HG03108 (cell line): ENCODE results near the gene NGLY1.

ENCODE experiments used
- ATAC-seq: cut with Tn5 transposase; IDR thresholded peaks from one replicate; pipeline ENCODE4 v1.9.1; 2021; ENCODE audit warnings: moderate library complexity; ENCODE audit not compliant: unreplicated experiment

Gene NGLY1

GRCh38 chr3:25782938-25783660, at the start of gene NGLY1:
Gene NGLY1, minus strand, starts transcription at chr3:25783443. Its CDS starts 53 bp downstream, at chr3:25783390.
- ATAC-seq, result peak; percentile 74

- no peak for ATAC-seq
These were observed 48.3 kb upstream of the NGLY1 start for GRCh38 chr3:25831578-25831977.

DNA sequence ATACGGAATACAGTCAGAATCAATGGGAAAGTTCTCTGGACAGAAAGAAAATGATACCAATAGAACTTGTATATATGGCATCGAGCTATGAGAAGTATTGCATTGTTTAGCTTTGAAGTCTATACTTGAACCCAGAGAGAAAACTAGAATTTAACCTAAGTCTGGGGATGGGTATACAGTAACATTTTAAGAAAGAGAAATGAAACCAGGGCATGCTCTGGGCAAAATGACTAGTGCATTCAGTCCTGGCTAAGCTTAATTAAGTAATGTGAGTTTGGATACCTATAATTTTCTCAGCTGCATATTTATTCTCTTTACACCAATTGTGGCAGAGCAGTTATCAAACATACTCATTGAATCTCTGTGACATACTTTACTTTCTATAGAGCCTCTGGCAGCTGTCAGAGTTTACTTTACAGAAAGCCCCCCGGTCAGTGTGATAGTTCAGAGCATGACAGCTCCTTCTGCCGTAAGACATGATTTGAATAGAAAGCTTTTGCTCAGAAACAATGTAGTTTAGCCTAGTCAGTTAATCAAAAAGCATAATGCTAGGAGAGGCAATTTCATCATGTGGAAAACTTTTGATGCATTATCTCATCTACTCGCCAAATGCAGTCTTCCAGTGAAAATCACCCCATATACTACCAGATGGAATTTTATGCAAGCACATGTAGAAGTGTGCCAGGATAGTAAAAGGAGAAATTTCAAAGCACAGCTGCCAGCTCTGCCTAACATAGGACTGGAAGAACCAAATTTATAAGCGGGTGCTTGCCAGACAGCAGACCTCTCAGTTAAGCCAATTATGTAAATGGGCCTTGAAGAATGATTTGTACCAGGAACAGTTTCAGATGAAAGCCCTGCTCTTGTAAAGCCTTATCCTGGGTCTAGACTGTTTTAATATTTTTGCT, 47.4 kb upstream of the NGLY1 start:
- no peak for ATAC-seq

- no peak for ATAC-seq
These were observed 43.3 kb upstream of the NGLY1 start for GRCh38 chr3:25826510-25826909.

- ATAC-seq, result no peak
These were observed 40.1 kb upstream of the NGLY1 start for GRCh38 chr3:25823314-25823713.

- ATAC-seq, result no peak
These were observed 38.7 kb upstream of the NGLY1 start for GRCh38 chr3:25821746-25822573.

DNA sequence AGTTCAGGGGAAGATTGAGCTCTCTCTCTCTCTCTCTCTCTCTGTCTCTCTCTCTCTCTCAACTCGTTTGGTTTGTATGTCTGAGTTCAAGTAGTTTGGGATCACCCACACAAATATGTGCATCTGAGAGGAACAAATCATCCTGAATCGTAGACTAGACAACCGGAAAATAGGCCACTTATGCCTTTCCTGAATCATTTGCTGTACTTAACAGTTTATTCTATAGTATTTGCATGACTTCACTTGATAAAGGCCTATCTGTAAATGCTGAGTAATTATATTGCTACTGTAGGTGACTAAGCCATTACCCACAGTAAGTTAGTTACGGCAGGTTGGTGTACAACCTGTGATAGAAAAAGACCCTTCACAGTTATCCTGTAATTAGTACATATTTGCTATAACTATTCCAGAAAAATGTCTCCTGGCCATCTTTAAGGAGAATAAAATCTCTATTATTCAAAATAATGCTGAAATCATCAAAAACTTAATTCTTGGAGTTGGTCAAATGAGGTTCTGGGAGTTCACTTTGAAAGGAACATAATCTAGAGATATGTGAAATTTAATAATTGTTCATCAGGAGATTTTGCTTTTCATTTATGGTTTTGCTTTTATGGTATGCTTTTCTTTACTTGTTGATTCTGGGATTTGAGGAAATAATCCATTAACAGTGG, 37.7 kb upstream of the NGLY1 start:
- ATAC-seq, result no peak

DNA sequence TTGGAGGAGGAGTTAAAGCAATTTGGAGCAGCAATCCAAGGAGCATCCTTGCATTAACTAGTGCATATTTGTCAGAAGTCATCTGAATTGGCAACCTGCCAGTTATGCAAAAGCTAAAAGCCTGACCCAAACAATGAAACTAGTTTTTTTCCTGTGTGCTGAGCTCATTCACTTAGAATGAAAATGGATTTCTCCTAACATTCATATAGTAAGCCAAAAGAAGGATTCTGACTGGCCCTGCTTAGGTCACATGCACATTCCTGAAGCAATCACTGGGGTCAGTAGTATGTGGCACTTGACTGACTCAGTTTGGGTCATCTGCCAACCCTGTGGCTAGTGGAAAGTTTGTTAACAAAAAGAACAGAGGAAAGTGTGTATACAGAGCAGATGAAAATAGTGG, 37.1 kb upstream of the NGLY1 start:
- ATAC-seq, result no peak

- ATAC-seq, result no peak
These were observed 35.1 kb upstream of the NGLY1 start for GRCh38 chr3:25818335-25818734.

DNA sequence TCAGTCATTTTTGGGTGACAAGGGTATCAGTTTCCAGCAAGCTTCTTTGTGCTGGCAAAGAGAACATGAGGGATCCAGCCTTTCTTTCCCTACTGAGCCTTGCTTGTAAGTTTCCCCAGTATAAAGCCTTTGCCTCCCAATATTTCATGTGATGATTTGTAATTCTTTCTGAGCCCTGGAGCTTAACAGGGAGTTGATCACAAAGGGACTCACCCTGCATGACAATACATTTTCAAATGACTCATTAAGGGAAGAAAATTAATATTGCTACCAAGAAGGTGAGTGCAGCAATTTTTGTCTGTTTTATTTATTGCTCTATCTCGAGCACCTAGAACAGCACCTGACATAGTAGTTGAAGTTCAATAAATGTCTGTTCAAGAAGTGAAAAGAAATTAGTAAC, 34.4 kb upstream of the NGLY1 start:
- no peak for ATAC-seq

DNA sequence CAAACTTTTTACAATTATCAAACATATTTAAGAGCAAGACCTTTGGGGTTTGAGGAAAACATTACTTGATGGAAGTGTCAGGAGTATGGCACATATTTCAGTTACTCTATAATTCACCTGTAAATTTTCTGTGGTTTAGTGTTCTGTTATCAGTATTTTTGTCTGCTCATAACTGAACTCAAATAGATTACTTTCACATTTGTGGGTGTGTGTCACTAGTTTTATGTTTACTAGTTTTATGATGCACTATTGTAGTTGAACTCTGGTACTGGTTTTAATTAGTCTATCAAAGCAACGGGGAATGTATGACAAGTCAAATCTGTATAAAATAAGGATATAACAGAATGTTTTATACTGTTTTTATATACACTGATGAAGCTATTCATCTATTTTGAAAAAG, 33.9 kb upstream of the NGLY1 start:
- no peak for ATAC-seq

GRCh38 chr3:25812644-25813043, 29.4 kb upstream of the NGLY1 start:
- no peak for ATAC-seq

DNA sequence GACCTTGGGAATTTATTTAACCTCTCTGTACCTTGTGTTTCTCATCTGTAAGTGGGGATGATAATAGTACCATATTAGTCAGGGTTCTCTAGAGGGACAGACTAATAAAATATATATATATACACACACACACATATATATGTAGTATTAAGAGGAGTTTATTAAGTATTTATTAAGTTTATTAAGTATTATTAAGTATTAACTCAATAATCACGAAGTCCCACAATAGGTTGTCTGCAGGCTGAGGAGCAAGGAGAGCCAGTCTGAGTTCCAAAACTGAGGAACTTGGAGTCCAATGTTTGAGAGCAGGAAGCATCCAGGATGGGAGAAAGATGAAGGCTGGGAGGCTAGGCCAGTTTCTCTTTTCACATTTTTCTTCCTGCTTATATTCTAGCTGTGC, 21.4 kb upstream of the NGLY1 start:
- no peak for ATAC-seq

DNA sequence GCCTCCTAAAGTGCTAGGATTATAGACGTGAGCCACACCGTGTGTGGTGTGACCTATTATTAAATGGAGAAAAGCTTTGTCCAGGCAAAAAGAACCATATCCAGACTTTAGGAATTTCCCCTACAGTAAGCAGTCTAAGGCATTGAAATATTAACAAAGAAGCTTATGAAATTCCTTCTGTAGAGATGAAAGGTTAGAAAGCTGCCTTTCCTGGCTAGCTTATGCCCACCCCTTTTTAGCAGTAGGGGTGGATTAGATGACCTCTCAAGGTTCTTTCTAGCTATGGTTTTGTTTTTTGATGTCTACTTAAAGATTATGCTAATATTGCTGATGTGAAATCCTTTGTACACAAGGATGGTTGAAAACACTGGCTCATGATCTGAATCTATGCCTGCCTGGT, 20.6 kb upstream of the NGLY1 start:
- ATAC-seq, result no peak

DNA sequence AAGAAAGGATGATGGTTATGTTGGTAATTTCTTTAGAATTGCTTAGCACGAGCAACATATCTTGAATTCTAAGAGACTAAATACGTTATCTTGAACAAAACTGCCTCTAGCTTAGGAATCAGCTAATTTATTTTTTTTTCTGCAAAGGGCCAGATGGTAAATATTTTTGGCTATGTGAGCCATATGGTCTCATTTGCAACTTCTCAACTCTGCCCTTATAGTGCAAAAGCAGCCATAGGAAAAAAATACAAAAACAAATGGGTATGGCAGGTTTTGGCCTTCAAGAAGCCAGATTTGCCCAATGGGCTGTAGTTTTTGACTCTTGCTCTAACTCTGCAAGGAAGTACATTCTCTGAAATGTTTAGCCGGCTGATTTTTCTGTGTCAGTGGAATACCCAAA, 18.5 kb upstream of the NGLY1 start:
- ATAC-seq, result no peak

GRCh38 chr3:25789596-25790556, 6.6 kb upstream of the NGLY1 start, which contains the start of gene OXSM:
Gene OXSM, plus strand, starts transcription at chr3:25790090. Its CDS starts 931 bp downstream, at chr3:25791021.
- ATAC-seq, result peak; percentile 92

GRCh38 chr3:25789209-25789595, 6.0 kb upstream of the NGLY1 start:
- no peak for ATAC-seq

- no peak for ATAC-seq
These were observed 4.4 kb upstream of the NGLY1 start for GRCh38 chr3:25787689-25788088.

- no peak for ATAC-seq
These were observed 2.6 kb upstream of the NGLY1 start for GRCh38 chr3:25785826-25786225.

- no peak for ATAC-seq
These were observed 1.7 kb upstream of the NGLY1 start for GRCh38 chr3:25784971-25785370.
